Spleen (tissue), 11 donors: ENCODE measurements around the gene COL4A1. TPM values are rescaled to one million over a fixed set of nuclear protein-coding genes. Genes with fewer than 3 reads are reported as not detected.
"Not testable (repeated sequence)": the region's sequence is repeated elsewhere in the genome, so short reads cannot be mapped to it uniquely, and the experiment has no call there.

ENCODE experiments used
- DNase-seq: peaks from one replicate; pipeline ENCODE4 v3.0.0-alpha.2; 2020
- H3K27ac ChIP-seq, 8 donors: fragments of 200-600 bp; sonication (generic) in 7 of 8; 1 replicate in 4 of 8; 2 replicates in 4 of 8; pipeline versions ENCODE4 v1.5.0 to v1.8.0; 2016 to 2021; ENCODE audit warnings: inconsistent platforms in 4 of 8, mild to moderate bottlenecking in 4 of 8, moderate library complexity in 1 of 8
- H3K27me3 ChIP-seq, 7 donors: fragments of 200-600 bp; sonication (generic) in 6 of 7; replicated peaks in 1 of 7; 1 replicate in 4 of 7; 2 replicates in 3 of 7; pipeline versions ENCODE4 v1.5.0 to v1.8.0; 2016 to 2021; ENCODE audit warnings: inconsistent platforms in 3 of 7, mild to moderate bottlenecking in 1 of 7
- H3K36me3 ChIP-seq, 6 donors: fragments of 200-600 bp; sonication (generic) in 5 of 6; 1 replicate in 4 of 6; 2 replicates in 2 of 6; pipeline versions ENCODE4 v1.5.0 to v1.8.0; 2016 to 2021; ENCODE audit warnings: inconsistent platforms in 2 of 6
- H3K4me1 ChIP-seq, 6 donors: fragments of 200-600 bp; sonication (generic) in 5 of 6; 1 replicate in 3 of 6; 2 replicates in 3 of 6; pipeline versions ENCODE4 v1.5.0 to v1.8.0; 2016 to 2021; ENCODE audit warnings: inconsistent platforms in 3 of 6
- H3K4me3 ChIP-seq, 8 donors: fragments of 200-600 bp; sonication (generic) in 7 of 8; 1 replicate in 4 of 8; 2 replicates in 4 of 8; pipeline versions ENCODE4 v1.5.0 to v1.8.0; 2016 to 2021; ENCODE audit warnings: inconsistent platforms in 4 of 8, mild to moderate bottlenecking in 4 of 8, moderate library complexity in 2 of 8
- H3K9me3 ChIP-seq, 8 donors: fragments of 200-600 bp; sonication (generic) in 7 of 8; 1 replicate in 4 of 8; 2 replicates in 4 of 8; pipeline versions ENCODE4 v1.5.0 to v1.8.0; 2016 to 2021; ENCODE audit warnings: inconsistent platforms in 4 of 8
- POLR2A ChIP-seq, 3 donors: fragments of 450-650 bp; IDR thresholded peaks; one replicate each; pipeline ENCODE4 v1.5.1; 2017; ENCODE audit warnings: antibody characterized with exemption in 3 of 3, mild to moderate bottlenecking in 1 of 3
- POLR2AphosphoS5 ChIP-seq, 3 donors: sonication (generic); formaldehyde crosslinking; IDR thresholded peaks; one replicate each; pipeline ENCODE4 v1.5.1; 2017; ENCODE audit warnings: antibody characterized with exemption in 3 of 3
- WGBS, 5 donors: extraction: QIAGEN DNeasy Blood & Tissue Kit in 3 of 5; methylation state at CpG; one replicate each; pipeline versions ENCODE4 v1.1.5 to v1.1.7; 2013 to 2018; 5-methylcytosine and 5-hydroxymethylcytosine counted together
- intact Hi-C: fragments of 100-400 bp; cut with DNase I; formaldehyde crosslinking; loops from one replicate; pipeline ENCODE4 v1.15.0; 2023; ENCODE audit warnings: low total_unique reads
- polyA plus RNA-seq, 3 donors: library from polyadenylated mRNA; stranded (reverse); fragments of 200-250 nt; gene quantifications; one replicate each; pipeline ENCODE4 v1.2.1, GENCODE V29; 2013
- total RNA-seq, 7 donors: library from RNA; depleted of rRNA in 3 of 7; stranded (reverse); fragments of >200 nt in 3 of 7; fragmentation: NEBNext Ultra II Directional in 4 of 7; extraction: Animal tissue kit (Norgen Biotek cat#: 25700) in 4 of 7; gene quantifications; one replicate each; pipeline versions ENCODE4 v1.1.0 to v1.2.1, GENCODE V29; 2016 to 2021
- TF ChIP-seq, protein P1 (sequence below), 11 experiments: fragments of 200-600 bp in 7 of 11; fragments of 450-650 bp in 4 of 11; sonication (generic) in 4 of 11; IDR thresholded peaks in 8 of 11; conservative IDR thresholded peaks in 3 of 11; 1 replicate in 7 of 11; 2 replicates in 4 of 11; pipeline versions ENCODE4 v1.4.0 to v1.8.0; 2016 to 2021; ENCODE audit warnings: antibody characterized with exemption in 11 of 11, inconsistent platforms in 4 of 11, mild to moderate bottlenecking in 1 of 11
- donor health status: healthy with polysubstance abuse.
- donor health status: DM: no; HTN: no; CAD: no; lungs with moderate emphysema.
- donor health status: DM: no; HTN: no; CAD: no.
- donor health status: Bipolar disorder and iron deficiency.
- donor health status: healthy.
- donor health status: DM: no; HTN: no; CAD: no.
- donor health status: DM: yes; HTN: yes; CAD: no.

The COL4A1 gene
- total and polyA plus RNA-seq, 10 donors: 37.9 to 959 (median 340) TPM

DNA sequence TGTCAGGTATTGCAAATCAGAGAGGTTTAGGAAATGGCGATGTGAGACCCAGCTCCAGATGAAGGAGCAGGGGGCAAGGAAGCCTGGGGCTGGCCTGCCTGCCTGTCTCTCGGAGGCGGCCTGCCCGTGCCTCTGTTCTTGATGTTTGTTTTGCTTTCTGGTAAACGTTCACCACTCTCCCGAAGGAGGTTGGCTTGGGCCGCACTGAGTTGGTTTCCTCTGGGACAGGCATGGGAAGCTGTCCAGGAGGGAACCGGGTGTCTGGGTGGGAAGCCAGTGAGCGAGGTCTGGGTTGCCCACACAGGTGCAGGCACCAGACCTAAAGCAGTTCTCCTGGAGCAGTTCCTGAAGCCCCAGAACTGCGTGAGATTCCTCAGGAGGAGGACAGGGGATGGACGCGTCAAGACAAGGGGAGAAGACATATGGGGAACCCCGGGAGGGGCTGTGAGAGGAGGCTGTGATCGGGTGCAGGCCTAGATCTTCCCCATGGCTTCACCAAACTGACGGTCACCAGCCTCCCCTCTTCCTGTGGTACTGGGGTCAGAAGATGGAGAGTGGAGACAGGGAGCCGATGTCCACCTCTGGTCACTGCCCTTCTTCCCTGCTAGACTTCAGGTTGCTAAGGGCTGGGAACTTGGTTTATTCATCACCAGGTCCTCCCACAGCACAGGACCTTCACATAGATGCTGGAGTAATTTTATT, 15.3 kb upstream of the COL4A1 start:
- Histone ChIP-seq H3K36me3 (peaks cover 0 to 7% (median 0%) of the 10 kb centered on the region in 6 donors), H3K27ac (peak overlapping the region in 3 of 8 donors; percentile 19 to 43 (median 23)), H3K4me3 (no peak overlapping the region), H3K27me3 (peaks cover 0 to 36% (median 0%) of the 10 kb centered on the region in 7 donors), H3K9me3 (no peaks in the 10 kb centered on the region), H3K4me1 (peaks cover 0 to 68% (median 24%) of the 10 kb centered on the region in 6 donors)
- intact Hi-C loops: no loop called here
- DNase-seq: no peak
- peak in 1 of 3 donors; percentile 16 for TF ChIP-seq POLR2AphosphoS5 (IDR thresholded peaks at IDR 0.05)
- no peak for TF ChIP-seq POLR2A (IDR thresholded peaks at IDR 0.05)
- 74 to 82% (median 81%) methylated on average over 16 of the region's 16 CpGs for WGBS, 5 donors

DNA sequence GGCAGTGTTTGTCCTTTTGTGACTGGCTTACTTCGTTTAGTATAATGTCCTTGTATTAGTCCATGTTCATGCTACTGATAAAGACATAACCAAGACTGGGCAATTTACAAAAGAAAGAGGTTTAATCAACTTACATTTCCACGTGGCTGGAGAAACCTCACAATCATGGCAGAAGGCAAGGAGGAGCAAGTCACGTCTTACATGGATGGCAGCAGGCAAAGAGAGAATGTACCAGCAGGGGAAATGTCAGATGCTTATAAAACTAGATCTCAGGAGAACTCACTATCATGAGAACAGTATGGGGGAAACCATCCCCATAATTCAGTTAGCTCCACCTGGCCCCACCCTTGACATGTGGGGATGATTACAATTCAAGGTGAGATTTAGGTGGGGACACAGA, 14.6 kb upstream of the COL4A1 start:
- Histone ChIP-seq H3K36me3 (peaks cover 0 to 14% (median 0%) of the 10 kb centered on the region in 6 donors), H3K4me1 (peaks cover 0 to 67% (median 23%) of the 10 kb centered on the region in 6 donors), H3K27me3 (peaks cover 0 to 35% (median 0%) of the 10 kb centered on the region in 7 donors)
- H3K4me3 ChIP-seq, intact Hi-C loops, H3K27ac ChIP-seq, H3K9me3 ChIP-seq, DNase-seq: not testable (repeated sequence)
- 72 to 83% (median 74%) methylated on average over 3 of the region's 3 CpGs for WGBS, 5 donors

- H3K27ac ChIP-seq: no peak overlapping the region
- no peak overlapping the region for H3K4me3 ChIP-seq
- intact Hi-C loops: no loop called here
- H3K9me3 ChIP-seq: no peaks in the 10 kb centered on the region
- peaks cover 0 to 61% (median 20%) of the 10 kb centered on the region in 6 donors for H3K4me1 ChIP-seq
- TF ChIP-seq POLR2AphosphoS5 (IDR thresholded peaks at IDR 0.05) (no peak), POLR2A (IDR thresholded peaks at IDR 0.05) (no peak)
- TF ChIP-seq, protein P1, sequence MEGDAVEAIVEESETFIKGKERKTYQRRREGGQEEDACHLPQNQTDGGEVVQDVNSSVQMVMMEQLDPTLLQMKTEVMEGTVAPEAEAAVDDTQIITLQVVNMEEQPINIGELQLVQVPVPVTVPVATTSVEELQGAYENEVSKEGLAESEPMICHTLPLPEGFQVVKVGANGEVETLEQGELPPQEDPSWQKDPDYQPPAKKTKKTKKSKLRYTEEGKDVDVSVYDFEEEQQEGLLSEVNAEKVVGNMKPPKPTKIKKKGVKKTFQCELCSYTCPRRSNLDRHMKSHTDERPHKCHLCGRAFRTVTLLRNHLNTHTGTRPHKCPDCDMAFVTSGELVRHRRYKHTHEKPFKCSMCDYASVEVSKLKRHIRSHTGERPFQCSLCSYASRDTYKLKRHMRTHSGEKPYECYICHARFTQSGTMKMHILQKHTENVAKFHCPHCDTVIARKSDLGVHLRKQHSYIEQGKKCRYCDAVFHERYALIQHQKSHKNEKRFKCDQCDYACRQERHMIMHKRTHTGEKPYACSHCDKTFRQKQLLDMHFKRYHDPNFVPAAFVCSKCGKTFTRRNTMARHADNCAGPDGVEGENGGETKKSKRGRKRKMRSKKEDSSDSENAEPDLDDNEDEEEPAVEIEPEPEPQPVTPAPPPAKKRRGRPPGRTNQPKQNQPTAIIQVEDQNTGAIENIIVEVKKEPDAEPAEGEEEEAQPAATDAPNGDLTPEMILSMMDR (IDR thresholded peaks at IDR 0.05 in 8 of 11, conservative IDR thresholded peaks at IDR 0.05 in 3 of 11): no peak
- 60 to 78% (median 65%) methylated on average over 2 of the region's 2 CpGs for WGBS, 5 donors
- H3K27me3 ChIP-seq: peaks cover 0 to 30% (median 0%) of the 10 kb centered on the region in 7 donors
- no peak for DNase-seq
- H3K36me3 ChIP-seq: peaks cover 0 to 18% (median 0%) of the 10 kb centered on the region in 6 donors
These were observed 13.7 kb upstream of the COL4A1 start for GRCh38 chr13:110320645-110321044.

DNA sequence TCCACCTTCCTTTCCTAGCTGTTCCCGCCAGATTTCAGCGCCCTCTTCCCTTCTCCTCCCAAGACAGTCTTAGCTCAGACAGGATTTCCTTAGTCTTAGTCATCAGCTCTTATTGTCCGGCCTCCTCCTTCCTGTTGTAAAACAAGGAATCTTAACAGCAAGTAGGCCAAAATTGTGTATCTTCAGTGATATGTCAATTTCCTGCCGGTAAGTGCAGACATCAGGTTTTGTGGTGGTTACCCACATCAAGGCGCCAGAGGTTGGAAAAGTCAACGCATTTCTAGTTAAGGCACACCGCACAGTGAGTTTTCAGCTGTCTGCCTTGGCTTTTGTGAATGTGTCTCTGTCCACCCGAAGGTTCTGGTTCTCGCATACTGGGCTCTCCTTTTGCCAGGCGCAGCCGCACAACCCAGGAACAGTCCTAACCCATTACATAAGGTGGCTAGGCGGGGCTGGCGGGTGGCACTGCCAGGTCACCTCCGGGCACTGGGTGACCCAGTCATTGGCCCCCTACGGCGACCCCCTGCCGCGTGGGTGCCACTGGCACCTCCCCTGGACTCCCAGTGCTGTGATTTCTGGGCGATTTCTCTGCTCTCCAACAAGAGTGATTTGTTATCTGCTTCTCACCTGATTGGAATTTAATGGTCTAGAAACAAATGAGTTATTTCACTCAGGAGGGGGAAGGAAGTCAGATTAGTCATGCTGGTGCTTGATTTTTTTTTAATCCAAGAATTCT, 13.0 kb upstream of the COL4A1 start:
- WGBS, 5 donors: 59 to 67% (median 64%) methylated on average over 19 of the region's 19 CpGs
- peaks cover 0 to 21% (median 0%) of the 10 kb centered on the region in 6 donors for H3K36me3 ChIP-seq
- no peaks in the 10 kb centered on the region for H3K9me3 ChIP-seq
- H3K27me3 ChIP-seq: peaks cover 0 to 25% (median 0%) of the 10 kb centered on the region in 7 donors
- no peak for DNase-seq
- H3K27ac ChIP-seq: peak overlapping the region in 3 of 8 donors; percentile 6 to 32 (median 20)
- intact Hi-C loops: no loop called here
- H3K4me3 ChIP-seq: no peak overlapping the region
- TF ChIP-seq POLR2AphosphoS5 (IDR thresholded peaks at IDR 0.05) (peak in 1 of 3 donors; percentile 46), POLR2A (IDR thresholded peaks at IDR 0.05) (no peak)
- peaks cover 0 to 61% (median 14%) of the 10 kb centered on the region in 6 donors for H3K4me1 ChIP-seq

DNA sequence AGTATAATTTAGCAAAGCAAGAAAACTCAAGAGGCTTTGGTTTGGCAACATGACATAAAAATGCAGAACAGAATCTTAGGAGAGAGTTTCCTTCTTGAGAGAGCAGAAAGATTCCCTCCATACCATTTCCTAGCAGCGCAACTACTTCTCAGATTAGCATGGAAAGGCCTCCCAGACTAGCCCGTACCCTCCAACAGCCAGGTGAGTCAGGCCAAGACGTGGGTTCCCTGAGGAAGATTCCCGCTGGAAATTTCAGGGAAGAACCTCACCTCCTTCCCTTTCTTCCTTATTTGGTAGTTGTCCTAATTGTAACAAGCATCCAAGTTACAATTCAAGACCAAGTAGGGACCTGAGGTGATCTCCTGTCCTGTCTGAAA, 12.4 kb upstream of the COL4A1 start:
- Histone ChIP-seq H3K27ac (peak overlapping the region in 2 of 8 donors; percentile 6 to 20), H3K27me3 (peaks cover 0 to 25% (median 0%) of the 10 kb centered on the region in 7 donors), H3K36me3 (peaks cover 0 to 27% (median 0%) of the 10 kb centered on the region in 6 donors), H3K4me3 (no peak overlapping the region), H3K9me3 (no peaks in the 10 kb centered on the region), H3K4me1 (peaks cover 0 to 61% (median 11%) of the 10 kb centered on the region in 6 donors)
- no peak for DNase-seq
- WGBS, 5 donors: 50 to 71% (median 69%) methylated on average over 4 of the region's 4 CpGs
- no peak for TF ChIP-seq POLR2A (IDR thresholded peaks at IDR 0.05)
- TF ChIP-seq, protein P1 (IDR thresholded peaks at IDR 0.05 in 8 of 11, conservative IDR thresholded peaks at IDR 0.05 in 3 of 11): no peak
- TF ChIP-seq POLR2AphosphoS5 (IDR thresholded peaks at IDR 0.05): no peak
- intact Hi-C loops: no loop called here
